PC-3 (cell line): ENCODE data around the gene ATF5. TPM values are rescaled to one million over a fixed set of nuclear protein-coding genes. Genes with fewer than 3 reads are reported as not detected.

Experiments
- ATAC-seq: fragments of 200-7000 bp; cut with Tn5 transposase; 2 replicates; pipeline ENCODE4 v1.9.1; 2020; ENCODE audit warnings: mild to moderate bottlenecking, moderate library complexity
- BruUV-seq: library from RNA; stranded (reverse); fragments of 400-500 nt; replicated peaks from 2 replicates; lab custom pipeline; 2021; lab: Mats Ljungman, UMichigan
- CTCF ChIA-PET: fragments of 300-600 bp; sonication (Branson Sonifier 250); formaldehyde crosslinking; loops from one replicate; lab custom pipeline; 2022; ENCODE audit warnings: antibody characterized with exemption; lab: Charles Lee
- POLR2A ChIA-PET: fragments of 300-600 bp; sonication (Branson Sonifier 250); formaldehyde crosslinking; loops from one replicate; lab custom pipeline; 2022; ENCODE audit warnings: antibody characterized with exemption; ENCODE audit not compliant: unreplicated experiment; lab: Charles Lee
- DNase-seq: peaks from one replicate; pipeline ENCODE4 v3.0.0-alpha.2; 2015
- H2AFZ ChIP-seq: fragments of 300-600 bp; sonication (generic); 2 replicates; pipeline ENCODE4 v1.6.0; 2016; ENCODE audit warnings: antibody characterized with exemption, low read length
- H3F3A ChIP-seq: fragments of 300-600 bp; sonication (generic); one replicate; pipeline ENCODE4 v1.6.0; 2017; ENCODE audit warnings: antibody characterized with exemption, low read length, control low read depth, mild to moderate bottlenecking; ENCODE audit not compliant: unreplicated experiment
- H3K27ac ChIP-seq: fragments of 300-600 bp; sonication (generic); 2 replicates; pipeline ENCODE4 v1.5.1; 2016; ENCODE audit warnings: mild to moderate bottlenecking, low read length
- H3K27me3 ChIP-seq: fragments of 300-600 bp; sonication (generic); 2 replicates; pipeline ENCODE4 v1.6.1; 2016; ENCODE audit warnings: low read length, mixed read lengths
- H3K36me3 ChIP-seq: fragments of 300-600 bp; sonication (generic); 2 replicates; pipeline ENCODE4 v1.6.1; 2016; ENCODE audit warnings: low read depth, mixed run types, low read length, mixed read lengths
- H3K4me1 ChIP-seq: fragments of 300-600 bp; sonication (generic); 2 replicates; pipeline ENCODE4 v1.5.1; 2016; ENCODE audit warnings: low read length; ENCODE audit not compliant: insufficient read depth
- H3K4me2 ChIP-seq: fragments of 300-600 bp; sonication (generic); 2 replicates; pipeline ENCODE4 v1.6.0; 2016; ENCODE audit warnings: low read length
- H3K4me3 ChIP-seq: fragments of 300-600 bp; sonication (generic); 2 replicates; pipeline ENCODE4 v1.5.1; 2016; ENCODE audit warnings: mild to moderate bottlenecking, low read length, mixed read lengths
- H3K79me2 ChIP-seq: fragments of 300-600 bp; sonication (generic); 2 replicates; pipeline ENCODE4 v1.6.1; 2017; ENCODE audit warnings: low read length, mixed read lengths
- H3K9ac ChIP-seq: fragments of 300-600 bp; sonication (generic); 2 replicates; pipeline ENCODE4 v1.6.0; 2016; ENCODE audit warnings: mild to moderate bottlenecking, low read length
- H3K9me2 ChIP-seq: fragments of 300-600 bp; sonication (generic); replicated peaks from 2 replicates; pipeline ENCODE4 v1.6.1; 2016; ENCODE audit warnings: mixed run types, low read length, mixed read lengths
- H3K9me3 ChIP-seq: fragments of 300-600 bp; sonication (generic); 2 replicates; pipeline ENCODE4 v1.6.1; 2016; ENCODE audit warnings: low read length, mixed read lengths
- H4K20me1 ChIP-seq: fragments of 300-600 bp; sonication (generic); 2 replicates; pipeline ENCODE4 v1.6.1; 2016; ENCODE audit warnings: low read length, mixed read lengths
- CTCF ChIP-seq: fragments of 300-600 bp; sonication (generic); conservative IDR thresholded peaks from 2 replicates; pipeline ENCODE4 v1.5.1; 2017; ENCODE audit warnings: antibody characterized with exemption, low read depth, mild to moderate bottlenecking, low read length
- EZH2 ChIP-seq: fragments of 300-600 bp; sonication (generic); IDR thresholded peaks from one replicate; pipeline ENCODE4 v1.6.1; 2017; ENCODE audit warnings: antibody characterized with exemption, mild to moderate bottlenecking, low read length; ENCODE audit not compliant: unreplicated experiment
- EZH2phosphoT487 ChIP-seq: fragments of 300-600 bp; sonication (generic); IDR thresholded peaks from 2 replicates; pipeline ENCODE4 v1.6.1; 2018; ENCODE audit warnings: mild to moderate bottlenecking, antibody characterized with exemption, low read length, borderline replicate concordance
- intact Hi-C: fragments of 100-400 bp; cut with micrococcal nuclease; formaldehyde crosslinking; loops from 2 replicates; pipeline ENCODE4 v1.9.0; 2023
- total RNA-seq: library from RNA; depleted of rRNA; stranded (reverse); fragments of >200 nt; gene quantifications from 2 replicates; pipeline ENCODE4 v1.2.3, GENCODE V29; 2014

The ATF5 gene
- total RNA-seq, 1 experiment from 2014 or later, result 50.7 TPM

DNA sequence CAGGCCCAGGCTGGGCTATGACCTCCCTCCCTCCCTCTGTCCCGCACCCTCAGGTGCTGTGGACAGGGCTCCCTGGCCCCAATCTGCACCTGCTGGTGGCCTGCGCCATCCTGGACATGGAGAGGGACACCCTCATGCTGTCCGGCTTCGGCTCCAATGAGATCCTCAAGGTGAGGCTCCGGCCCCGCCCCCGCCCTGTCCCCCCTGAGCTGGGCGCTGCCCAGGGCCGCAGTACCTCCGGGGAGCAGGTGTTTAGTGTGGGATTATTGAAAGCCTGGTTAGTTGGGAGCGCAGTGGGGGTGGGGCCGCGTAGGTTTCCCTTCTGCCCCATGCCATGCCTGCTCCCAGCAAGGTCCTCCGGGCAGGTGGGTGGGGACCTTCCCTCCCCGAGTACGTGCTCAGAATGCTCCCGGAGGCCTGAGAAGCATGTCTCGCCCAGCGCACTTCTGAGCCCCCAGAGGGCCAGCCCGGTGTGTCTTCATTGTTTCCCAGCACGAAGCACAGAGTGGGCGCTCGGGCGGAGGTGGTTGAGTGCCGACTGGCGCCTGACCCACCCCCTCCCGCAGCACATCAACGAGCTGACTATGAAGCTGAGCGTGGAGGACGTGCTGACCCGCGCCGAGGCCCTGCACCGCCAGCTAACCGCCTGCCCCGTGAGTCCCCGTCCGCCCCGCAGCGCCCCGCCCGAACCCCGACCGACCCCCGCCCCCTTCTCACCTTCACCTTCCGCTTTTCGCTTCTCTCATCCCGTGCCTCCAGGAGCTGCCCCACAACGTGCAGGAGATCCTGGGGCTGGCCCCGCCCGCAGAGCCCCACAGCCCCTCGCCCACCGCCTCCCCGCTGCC lies 41.1 kb upstream of the ATF5 start:
- ChIA-PET CTCF (no interaction called here), POLR2A (no interaction called here)
- peaks cover 10% of the 10 kb centered on the region for H3K36me3 ChIP-seq
- H3K9ac ChIP-seq, result no peak overlapping the region
- intact Hi-C loops, result no loop called here
- no TSS peak for BruUV-seq
- H3K4me2 ChIP-seq, result no peak overlapping the region
- H3K27ac ChIP-seq, result no peak overlapping the region
- no peaks in the 10 kb centered on the region for H4K20me1 ChIP-seq
- no peak for DNase-seq
- H3F3A ChIP-seq, result peaks cover 3% of the 10 kb centered on the region
- no peak for ATAC-seq
- TF ChIP-seq EZH2phosphoT487, result no peak
- no peak for TF ChIP-seq EZH2
- no peak for TF ChIP-seq CTCF
- H3K27me3 ChIP-seq, result no peaks in the 10 kb centered on the region
- H3K9me3 ChIP-seq, result no peaks in the 10 kb centered on the region
- H3K4me1 ChIP-seq, result peaks cover 12% of the 10 kb centered on the region
- no peaks in the 10 kb centered on the region for H3K79me2 ChIP-seq
- H2AFZ ChIP-seq, result no peak overlapping the region
- H3K9me2 ChIP-seq, result no peaks in the 10 kb centered on the region
- no peak overlapping the region for H3K4me3 ChIP-seq

DNA sequence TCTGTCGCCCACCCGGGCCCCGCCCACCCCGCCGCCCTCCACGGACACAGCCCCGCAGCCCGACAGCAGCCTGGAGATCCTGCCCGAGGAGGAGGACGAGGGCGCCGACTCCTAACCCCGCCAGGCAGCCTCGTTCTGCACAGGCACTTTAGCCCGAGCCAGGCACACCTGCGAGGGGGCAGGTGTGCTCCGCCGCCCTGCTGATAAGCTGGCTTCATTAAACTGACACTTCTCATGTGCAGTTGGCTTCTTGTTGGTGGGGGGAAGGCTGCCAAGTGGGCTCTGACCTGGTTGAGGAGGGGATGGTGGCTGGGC lies 40.5 kb upstream of the ATF5 start:
- H3K9me3 ChIP-seq, result no peaks in the 10 kb centered on the region
- peaks cover 3% of the 10 kb centered on the region for H3F3A ChIP-seq
- DNase-seq (no peak), ATAC-seq (no peak)
- H3K9me2 ChIP-seq, result no peaks in the 10 kb centered on the region
- H3K36me3 ChIP-seq, result peaks cover 4% of the 10 kb centered on the region
- intact Hi-C loops, result no loop called here
- ChIA-PET CTCF (no interaction called here), POLR2A (no interaction called here)
- no peaks in the 10 kb centered on the region for H4K20me1 ChIP-seq
- no peak overlapping the region for H3K4me3 ChIP-seq
- no peak overlapping the region for H3K27ac ChIP-seq
- H2AFZ ChIP-seq, result no peak overlapping the region
- H3K4me1 ChIP-seq, result peaks cover 12% of the 10 kb centered on the region
- no TSS peak for BruUV-seq
- no peak overlapping the region for H3K4me2 ChIP-seq
- TF ChIP-seq EZH2phosphoT487, result no peak
- no peak for TF ChIP-seq EZH2
- no peak for TF ChIP-seq CTCF
- H3K79me2 ChIP-seq, result no peaks in the 10 kb centered on the region
- H3K9ac ChIP-seq, result no peak overlapping the region
- no peaks in the 10 kb centered on the region for H3K27me3 ChIP-seq

DNA sequence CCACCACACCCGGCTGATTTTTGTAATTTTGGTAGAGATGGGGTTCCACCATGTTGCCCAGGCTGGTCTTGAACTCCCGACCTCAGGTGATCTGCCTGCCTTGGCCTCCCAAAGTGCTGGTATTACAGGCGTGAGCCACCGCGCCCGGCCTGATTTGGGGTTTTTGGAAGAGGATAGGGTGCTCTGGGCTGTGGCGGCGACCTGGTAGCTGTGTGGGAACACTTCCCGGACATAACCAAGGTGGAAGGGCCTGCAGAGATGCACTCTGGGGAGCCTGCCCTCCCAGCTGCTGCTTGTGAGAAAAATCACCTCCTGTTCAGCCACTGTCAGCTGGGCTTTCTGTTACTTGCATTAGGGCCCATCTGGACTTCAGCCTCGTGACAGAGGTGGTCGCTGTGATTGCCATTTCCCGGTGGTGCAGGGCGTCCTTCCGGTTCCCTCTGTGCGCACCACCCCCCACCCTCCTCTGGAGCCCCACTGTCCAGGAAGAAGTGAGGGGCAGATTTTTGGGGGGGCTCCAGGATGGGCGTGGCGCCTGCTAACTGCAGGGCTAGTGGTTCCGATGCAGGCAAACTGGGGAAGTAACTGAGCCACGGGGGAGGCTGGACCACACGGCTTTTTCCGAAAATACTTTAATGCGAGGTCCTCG lies 39.8 kb upstream of the ATF5 start:
- TSS peak; percentile 19 for BruUV-seq

More for the DNA sequence above, 39.8 kb upstream of the ATF5 start:
- Histone ChIP-seq H3K4me3 (no peak overlapping the region), H3K4me2 (no peak overlapping the region), H3K9me3 (no peaks in the 10 kb centered on the region), H3K27me3 (no peaks in the 10 kb centered on the region), H3K9ac (no peak overlapping the region), H3K36me3 (no peaks in the 10 kb centered on the region), H3F3A (peaks cover 3% of the 10 kb centered on the region), H3K4me1 (peaks cover 9% of the 10 kb centered on the region), H2AFZ (no peak overlapping the region), H3K9me2 (no peaks in the 10 kb centered on the region), H4K20me1 (no peaks in the 10 kb centered on the region), H3K79me2 (no peaks in the 10 kb centered on the region), H3K27ac (no peak overlapping the region)
- intact Hi-C loops, result no loop called here
- ATAC-seq (no peak; the same call in 1 of the 2 replicates), DNase-seq (no peak)
- TF ChIP-seq EZH2, result no peak
- no peak for TF ChIP-seq EZH2phosphoT487
- TF ChIP-seq CTCF, result no peak
- POLR2A ChIA-PET, result no interaction called here
- CTCF ChIA-PET, result no interaction called here
